PC-9 (cell line): ENCODE data around the gene ABCC3. TPM values are rescaled to one million over a fixed set of nuclear protein-coding genes. Genes with fewer than 3 reads are reported as not detected.

ENCODE experiments used
- BruUV-seq: library from RNA; stranded (reverse); fragments of 400-500 nt; replicated peaks from 2 replicates; lab custom pipeline; 2021; lab: Mats Ljungman, UMichigan
- CTCF ChIA-PET: fragments of 300-600 bp; sonication (Branson Sonifier 250); formaldehyde crosslinking; loops from one replicate; lab custom pipeline; 2022; ENCODE audit warnings: antibody characterized with exemption; lab: Charles Lee
- POLR2A ChIA-PET: fragments of 300-600 bp; sonication (Branson Sonifier 250); formaldehyde crosslinking; loops from one replicate; lab custom pipeline; 2022; ENCODE audit warnings: antibody characterized with exemption; ENCODE audit not compliant: unreplicated experiment; lab: Charles Lee
- DNase-seq, 2 experiments: peaks; one replicate each; pipeline versions ENCODE4 v3.0.0 to v3.0.0-alpha.2; 2015 to 2022; ENCODE audit warnings: mixed read lengths in 1 of 2
- H2AFZ ChIP-seq: fragments of 200-600 bp; sonication (generic); 2 replicates; pipeline ENCODE4 v1.8.1; 2017; ENCODE audit warnings: antibody characterized with exemption
- H3F3A ChIP-seq: fragments of 200-600 bp; sonication (generic); 2 replicates; pipeline ENCODE4 v1.8.1; 2017; ENCODE audit warnings: antibody characterized with exemption, mild to moderate bottlenecking, low read depth; ENCODE audit not compliant: insufficient read depth
- H3K27ac ChIP-seq: fragments of 200-600 bp; sonication (generic); 2 replicates; pipeline ENCODE4 v1.6.1; 2016; ENCODE audit warnings: mixed run types
- H3K27me3 ChIP-seq: fragments of 200-600 bp; sonication (generic); 2 replicates; pipeline ENCODE4 v1.6.1; 2016; ENCODE audit warnings: low read depth, mixed run types; ENCODE audit not compliant: insufficient read depth
- H3K36me3 ChIP-seq: fragments of 200-600 bp; sonication (generic); 2 replicates; pipeline ENCODE4 v1.6.1; 2016; ENCODE audit warnings: low read depth, mixed run types
- H3K4me1 ChIP-seq: fragments of 200-600 bp; sonication (generic); replicated peaks from 2 replicates; pipeline ENCODE4 v1.6.1; 2016; ENCODE audit warnings: mixed run types; ENCODE audit not compliant: insufficient read depth
- H3K4me2 ChIP-seq: fragments of 200-600 bp; sonication (generic); 2 replicates; pipeline ENCODE4 v1.6.1; 2017; ENCODE audit warnings: mixed run types
- H3K4me3 ChIP-seq: fragments of 200-600 bp; sonication (generic); 2 replicates; pipeline ENCODE4 v1.6.1; 2016; ENCODE audit warnings: mixed run types
- H3K79me2 ChIP-seq: fragments of 200-600 bp; sonication (generic); 2 replicates; pipeline ENCODE4 v1.6.1; 2017; ENCODE audit warnings: low read depth, mixed run types
- H3K9me2 ChIP-seq: fragments of 200-600 bp; sonication (generic); 2 replicates; pipeline ENCODE4 v1.8.1; 2017; ENCODE audit warnings: mild to moderate bottlenecking; ENCODE audit not compliant: insufficient read depth
- H3K9me3 ChIP-seq: fragments of 200-600 bp; sonication (generic); 2 replicates; pipeline ENCODE4 v1.8.1; 2016; ENCODE audit warnings: low read depth; ENCODE audit not compliant: insufficient read depth
- H4K20me1 ChIP-seq: fragments of 200-600 bp; sonication (generic); 2 replicates; pipeline ENCODE4 v1.8.1; 2017; ENCODE audit not compliant: insufficient read depth
- CTCF ChIP-seq: fragments of 200-600 bp; sonication (generic); conservative IDR thresholded peaks from 2 replicates; pipeline ENCODE4 v1.6.1; 2017; ENCODE audit warnings: mixed run types, antibody characterized with exemption, mild to moderate bottlenecking, moderate library complexity
- EZH2 ChIP-seq: fragments of 200-600 bp; sonication (generic); IDR thresholded peaks from 2 replicates; pipeline ENCODE4 v1.8.0; 2017; ENCODE audit warnings: antibody characterized with exemption, low read depth
- intact Hi-C: fragments of 100-400 bp; cut with micrococcal nuclease; formaldehyde crosslinking; loops from one replicate; pipeline ENCODE4 v1.10.0; 2022; ENCODE audit not compliant: unreplicated experiment
- total RNA-seq: library from RNA; stranded (reverse); gene quantifications from 2 replicates; pipeline ENCODE4 v1.2.3, GENCODE V29; 2021

ABCC3 gene
- total RNA-seq, 1 experiment from 2014 or later, result 221 TPM

- H2AFZ ChIP-seq, result no peak overlapping the region
- TF ChIP-seq EZH2, result no peak
- peak; percentile 48; the same call in 1 of the 2 replicates for TF ChIP-seq CTCF
- H3K4me2 ChIP-seq, result peak overlapping the region; percentile 13
- BruUV-seq, result no TSS peak
- no peak for DNase-seq
- H3K27ac ChIP-seq, result peak overlapping the region; percentile 51; the same call in 1 of the 2 replicates
- H3K4me3 ChIP-seq, result no peak overlapping the region
- peaks cover 96% of the 10 kb centered on the region for H3F3A ChIP-seq
- peaks cover 84% of the 10 kb centered on the region for H3K4me1 ChIP-seq
- peaks cover 5% of the 10 kb centered on the region for H4K20me1 ChIP-seq
- H3K9me2 ChIP-seq, result no peaks in the 10 kb centered on the region
- POLR2A ChIA-PET, result interaction anchor here (0.6 kb wide), 1 partner anchor 332 kb away, joined by 3 read pairs; no protein-coding TSS in a partner anchor
- H3K79me2 ChIP-seq, result peaks cover 38% of the 10 kb centered on the region
- CTCF ChIA-PET, result interaction anchor here (0.6 kb wide), 1 partner anchor 19 kb away, joined by 5 read pairs; no protein-coding TSS in a partner anchor
- H3K9me3 ChIP-seq, result no peaks in the 10 kb centered on the region
- H3K27me3 ChIP-seq, result no peaks in the 10 kb centered on the region
- peaks cover 57% of the 10 kb centered on the region for H3K36me3 ChIP-seq
- intact Hi-C loops, result loop anchor here (5.0 to 10.0 kb wide), 2 partner anchors 145 to 493 kb away; partner anchors contain the start of gene COL1A1
Observed at GRCh38 chr17:50697663-50698272, 63.1 kb downstream of the ABCC3 start.

GRCh38 chr17:50699410-50699809 lies 64.7 kb downstream of the ABCC3 start:
- H3K27ac ChIP-seq, result peak overlapping the region; percentile 51
- no peaks in the 10 kb centered on the region for H3K9me2 ChIP-seq
- peaks cover 51% of the 10 kb centered on the region for H3K36me3 ChIP-seq
- peaks cover 85% of the 10 kb centered on the region for H3F3A ChIP-seq
- peaks cover 7% of the 10 kb centered on the region for H4K20me1 ChIP-seq
- intact Hi-C loops, result loop anchor here (5.0 to 10.0 kb wide), 2 partner anchors 143 to 495 kb away; partner anchors contain the start of gene COL1A1
- peak overlapping the region; percentile 39; the same call in 1 of the 2 replicates for H3K4me2 ChIP-seq
- no peaks in the 10 kb centered on the region for H3K9me3 ChIP-seq
- POLR2A ChIA-PET, result no interaction called here
- CTCF ChIA-PET, result interaction anchor here (0.7 kb wide), 1 partner anchor 153 kb away, joined by 4 read pairs; the partner anchor contains the start of gene SPATA20
- H3K4me1 ChIP-seq, result peaks cover 68% of the 10 kb centered on the region
- DNase-seq, result peak; percentile 79 to 81
- H3K79me2 ChIP-seq, result peaks cover 49% of the 10 kb centered on the region
- H3K27me3 ChIP-seq, result no peaks in the 10 kb centered on the region
- TF ChIP-seq CTCF (no peak), EZH2 (no peak)
- no peak overlapping the region for H3K4me3 ChIP-seq
- no peak overlapping the region for H2AFZ ChIP-seq
- BruUV-seq, result no TSS peak

- CTCF ChIA-PET, result no interaction called here
- Histone ChIP-seq H3F3A (peaks cover 58% of the 10 kb centered on the region), H2AFZ (no peak overlapping the region), H3K4me3 (no peak overlapping the region), H3K27ac (no peak overlapping the region; the same call in 1 of the 2 replicates), H3K4me1 (peaks cover 41% of the 10 kb centered on the region), H3K4me2 (0 out of 2 replicates have a peak overlapping the region, but pooled peaks have one; percentile 2), H3K9me3 (no peaks in the 10 kb centered on the region), H3K79me2 (peaks cover 79% of the 10 kb centered on the region), H3K27me3 (no peaks in the 10 kb centered on the region), H4K20me1 (peaks cover 17% of the 10 kb centered on the region; the same call in 1 of the 2 replicates), H3K36me3 (peaks cover 29% of the 10 kb centered on the region), H3K9me2 (no peaks in the 10 kb centered on the region)
- no TSS peak for BruUV-seq
- no peak for TF ChIP-seq EZH2
- TF ChIP-seq CTCF, result no peak
- intact Hi-C loops, result no loop called here
- DNase-seq, result no peak
- POLR2A ChIA-PET, result no interaction called here
Observed at GRCh38 chr17:50703162-50703561, 68.5 kb downstream of the ABCC3 start.
